ENCODE results near the gene IL17B.

DNA sequence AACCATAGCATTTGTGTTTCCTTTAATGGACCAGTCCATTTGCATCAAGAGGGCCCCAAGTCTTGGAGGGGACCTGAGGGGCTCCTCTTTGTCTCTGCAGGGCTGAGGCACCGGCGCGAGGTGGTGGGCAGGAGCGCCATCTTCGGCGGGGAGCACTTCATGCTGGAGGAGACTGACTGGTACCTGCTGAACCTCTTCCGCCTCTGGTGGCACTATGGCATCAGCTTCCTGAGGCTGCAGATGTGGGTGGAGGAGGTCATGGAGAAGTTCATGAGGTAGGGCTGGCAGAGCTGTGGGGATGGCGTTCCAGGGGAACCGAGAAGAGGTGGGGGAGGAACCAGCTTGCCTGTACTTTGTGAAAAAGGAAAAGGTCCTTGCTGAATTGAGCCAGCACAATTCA is 15.2 kb downstream of the IL17B start:
- TF ChIP-seq POLR2A (IDR thresholded peaks at IDR 0.05), result no peak
- TF ChIP-seq, protein P1, sequence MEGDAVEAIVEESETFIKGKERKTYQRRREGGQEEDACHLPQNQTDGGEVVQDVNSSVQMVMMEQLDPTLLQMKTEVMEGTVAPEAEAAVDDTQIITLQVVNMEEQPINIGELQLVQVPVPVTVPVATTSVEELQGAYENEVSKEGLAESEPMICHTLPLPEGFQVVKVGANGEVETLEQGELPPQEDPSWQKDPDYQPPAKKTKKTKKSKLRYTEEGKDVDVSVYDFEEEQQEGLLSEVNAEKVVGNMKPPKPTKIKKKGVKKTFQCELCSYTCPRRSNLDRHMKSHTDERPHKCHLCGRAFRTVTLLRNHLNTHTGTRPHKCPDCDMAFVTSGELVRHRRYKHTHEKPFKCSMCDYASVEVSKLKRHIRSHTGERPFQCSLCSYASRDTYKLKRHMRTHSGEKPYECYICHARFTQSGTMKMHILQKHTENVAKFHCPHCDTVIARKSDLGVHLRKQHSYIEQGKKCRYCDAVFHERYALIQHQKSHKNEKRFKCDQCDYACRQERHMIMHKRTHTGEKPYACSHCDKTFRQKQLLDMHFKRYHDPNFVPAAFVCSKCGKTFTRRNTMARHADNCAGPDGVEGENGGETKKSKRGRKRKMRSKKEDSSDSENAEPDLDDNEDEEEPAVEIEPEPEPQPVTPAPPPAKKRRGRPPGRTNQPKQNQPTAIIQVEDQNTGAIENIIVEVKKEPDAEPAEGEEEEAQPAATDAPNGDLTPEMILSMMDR (IDR thresholded peaks at IDR 0.05), result no peak

Measured in heart left ventricle (tissue), 13 donors.